H1 (cell line): Measurements from ENCODE around the gene ABI1. TPM values are rescaled to one million over a fixed set of nuclear protein-coding genes. Genes with fewer than 3 reads are reported as not detected.

Experiments used
- CEBPB ChIP-seq: IDR thresholded peaks from 2 replicates; pipeline ENCODE4 v1.6.1; 2012; ENCODE audit warnings: low read depth, low read length
- GTF2F1 ChIP-seq: IDR thresholded peaks from 2 replicates; pipeline ENCODE4 v1.6.1; 2012; ENCODE audit warnings: low read depth, low read length, improper control_type of control experiment, borderline replicate concordance
- SIRT6 ChIP-seq: IDR thresholded peaks from one replicate; pipeline ENCODE4 v1.7.1; 2012; ENCODE audit warnings: low read length, inconsistent platforms
- SP2 ChIP-seq: IDR thresholded peaks from 2 replicates; pipeline ENCODE4 v1.6.1; 2012; ENCODE audit warnings: mild to moderate bottlenecking, low read length, inconsistent platforms
- YY1 ChIP-seq: IDR thresholded peaks from 2 replicates; pipeline ENCODE4 v1.6.1; 2011; ENCODE audit warnings: low read depth, mild to moderate bottlenecking, low read length
- polyA plus RNA-seq, 7 experiments: library from polyadenylated mRNA; depleted of rRNA in 3 of 7; stranded (reverse) in 5 of 7; unstranded in 2 of 7; fragments of >200 nt in 5 of 7; fragments of 200-250 nt in 2 of 7; gene quantifications; 1 replicate in 5 of 7; 2 replicates in 1 of 7; 4 replicates in 1 of 7; pipeline versions ENCODE4 v1.2.1 to v1.2.3, GENCODE V29; 2011 to 2013; ENCODE audit warnings: missing spikeins in 2 of 7, mixed read lengths in 2 of 7
- total RNA-seq: library from RNA; stranded (reverse); fragmentation: NEBNext Ultra II Directional; extraction: Animal tissue kit (Norgen Biotek cat#: 25700); gene quantifications from 2 replicates; pipeline ENCODE4 v1.2.1, GENCODE V29; 2021
- TF ChIP-seq, protein P1 (sequence below): fragments of 300-600 bp; sonication (generic); IDR thresholded peaks from 2 replicates; pipeline ENCODE4 v1.7.1; 2012; ENCODE audit warnings: low read length, moderate library complexity, mild to moderate bottlenecking, inconsistent platforms; ENCODE audit not compliant: insufficient replicate concordance

The ABI1 gene
- total and polyA plus RNA-seq, 2 of the 8 experiments (the other 6 are each of a cell fraction or from before 2014, with no cell fraction given), result 35.4 to 37.0 TPM

DNA sequence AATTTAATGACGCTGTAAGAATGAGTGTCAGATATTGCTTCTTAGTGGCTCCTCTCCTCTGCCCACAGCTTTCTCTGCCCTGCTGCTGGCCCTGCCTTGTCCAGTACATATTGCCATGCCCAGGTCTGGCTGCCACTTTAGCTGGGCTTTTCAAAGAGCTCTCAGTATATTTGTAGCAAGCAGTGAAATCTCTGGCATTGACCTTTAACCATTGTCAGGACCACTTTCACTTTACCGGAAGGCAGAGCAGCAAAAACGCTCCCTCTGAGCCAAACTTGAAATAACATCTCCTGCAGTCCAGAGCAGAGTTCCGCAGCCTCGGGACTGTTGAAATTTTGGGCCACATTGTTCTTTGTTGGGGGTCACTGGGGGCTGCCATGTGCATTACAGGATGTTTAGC, 149.4 kb downstream of the ABI1 start (continued):
- TF ChIP-seq, protein P1, sequence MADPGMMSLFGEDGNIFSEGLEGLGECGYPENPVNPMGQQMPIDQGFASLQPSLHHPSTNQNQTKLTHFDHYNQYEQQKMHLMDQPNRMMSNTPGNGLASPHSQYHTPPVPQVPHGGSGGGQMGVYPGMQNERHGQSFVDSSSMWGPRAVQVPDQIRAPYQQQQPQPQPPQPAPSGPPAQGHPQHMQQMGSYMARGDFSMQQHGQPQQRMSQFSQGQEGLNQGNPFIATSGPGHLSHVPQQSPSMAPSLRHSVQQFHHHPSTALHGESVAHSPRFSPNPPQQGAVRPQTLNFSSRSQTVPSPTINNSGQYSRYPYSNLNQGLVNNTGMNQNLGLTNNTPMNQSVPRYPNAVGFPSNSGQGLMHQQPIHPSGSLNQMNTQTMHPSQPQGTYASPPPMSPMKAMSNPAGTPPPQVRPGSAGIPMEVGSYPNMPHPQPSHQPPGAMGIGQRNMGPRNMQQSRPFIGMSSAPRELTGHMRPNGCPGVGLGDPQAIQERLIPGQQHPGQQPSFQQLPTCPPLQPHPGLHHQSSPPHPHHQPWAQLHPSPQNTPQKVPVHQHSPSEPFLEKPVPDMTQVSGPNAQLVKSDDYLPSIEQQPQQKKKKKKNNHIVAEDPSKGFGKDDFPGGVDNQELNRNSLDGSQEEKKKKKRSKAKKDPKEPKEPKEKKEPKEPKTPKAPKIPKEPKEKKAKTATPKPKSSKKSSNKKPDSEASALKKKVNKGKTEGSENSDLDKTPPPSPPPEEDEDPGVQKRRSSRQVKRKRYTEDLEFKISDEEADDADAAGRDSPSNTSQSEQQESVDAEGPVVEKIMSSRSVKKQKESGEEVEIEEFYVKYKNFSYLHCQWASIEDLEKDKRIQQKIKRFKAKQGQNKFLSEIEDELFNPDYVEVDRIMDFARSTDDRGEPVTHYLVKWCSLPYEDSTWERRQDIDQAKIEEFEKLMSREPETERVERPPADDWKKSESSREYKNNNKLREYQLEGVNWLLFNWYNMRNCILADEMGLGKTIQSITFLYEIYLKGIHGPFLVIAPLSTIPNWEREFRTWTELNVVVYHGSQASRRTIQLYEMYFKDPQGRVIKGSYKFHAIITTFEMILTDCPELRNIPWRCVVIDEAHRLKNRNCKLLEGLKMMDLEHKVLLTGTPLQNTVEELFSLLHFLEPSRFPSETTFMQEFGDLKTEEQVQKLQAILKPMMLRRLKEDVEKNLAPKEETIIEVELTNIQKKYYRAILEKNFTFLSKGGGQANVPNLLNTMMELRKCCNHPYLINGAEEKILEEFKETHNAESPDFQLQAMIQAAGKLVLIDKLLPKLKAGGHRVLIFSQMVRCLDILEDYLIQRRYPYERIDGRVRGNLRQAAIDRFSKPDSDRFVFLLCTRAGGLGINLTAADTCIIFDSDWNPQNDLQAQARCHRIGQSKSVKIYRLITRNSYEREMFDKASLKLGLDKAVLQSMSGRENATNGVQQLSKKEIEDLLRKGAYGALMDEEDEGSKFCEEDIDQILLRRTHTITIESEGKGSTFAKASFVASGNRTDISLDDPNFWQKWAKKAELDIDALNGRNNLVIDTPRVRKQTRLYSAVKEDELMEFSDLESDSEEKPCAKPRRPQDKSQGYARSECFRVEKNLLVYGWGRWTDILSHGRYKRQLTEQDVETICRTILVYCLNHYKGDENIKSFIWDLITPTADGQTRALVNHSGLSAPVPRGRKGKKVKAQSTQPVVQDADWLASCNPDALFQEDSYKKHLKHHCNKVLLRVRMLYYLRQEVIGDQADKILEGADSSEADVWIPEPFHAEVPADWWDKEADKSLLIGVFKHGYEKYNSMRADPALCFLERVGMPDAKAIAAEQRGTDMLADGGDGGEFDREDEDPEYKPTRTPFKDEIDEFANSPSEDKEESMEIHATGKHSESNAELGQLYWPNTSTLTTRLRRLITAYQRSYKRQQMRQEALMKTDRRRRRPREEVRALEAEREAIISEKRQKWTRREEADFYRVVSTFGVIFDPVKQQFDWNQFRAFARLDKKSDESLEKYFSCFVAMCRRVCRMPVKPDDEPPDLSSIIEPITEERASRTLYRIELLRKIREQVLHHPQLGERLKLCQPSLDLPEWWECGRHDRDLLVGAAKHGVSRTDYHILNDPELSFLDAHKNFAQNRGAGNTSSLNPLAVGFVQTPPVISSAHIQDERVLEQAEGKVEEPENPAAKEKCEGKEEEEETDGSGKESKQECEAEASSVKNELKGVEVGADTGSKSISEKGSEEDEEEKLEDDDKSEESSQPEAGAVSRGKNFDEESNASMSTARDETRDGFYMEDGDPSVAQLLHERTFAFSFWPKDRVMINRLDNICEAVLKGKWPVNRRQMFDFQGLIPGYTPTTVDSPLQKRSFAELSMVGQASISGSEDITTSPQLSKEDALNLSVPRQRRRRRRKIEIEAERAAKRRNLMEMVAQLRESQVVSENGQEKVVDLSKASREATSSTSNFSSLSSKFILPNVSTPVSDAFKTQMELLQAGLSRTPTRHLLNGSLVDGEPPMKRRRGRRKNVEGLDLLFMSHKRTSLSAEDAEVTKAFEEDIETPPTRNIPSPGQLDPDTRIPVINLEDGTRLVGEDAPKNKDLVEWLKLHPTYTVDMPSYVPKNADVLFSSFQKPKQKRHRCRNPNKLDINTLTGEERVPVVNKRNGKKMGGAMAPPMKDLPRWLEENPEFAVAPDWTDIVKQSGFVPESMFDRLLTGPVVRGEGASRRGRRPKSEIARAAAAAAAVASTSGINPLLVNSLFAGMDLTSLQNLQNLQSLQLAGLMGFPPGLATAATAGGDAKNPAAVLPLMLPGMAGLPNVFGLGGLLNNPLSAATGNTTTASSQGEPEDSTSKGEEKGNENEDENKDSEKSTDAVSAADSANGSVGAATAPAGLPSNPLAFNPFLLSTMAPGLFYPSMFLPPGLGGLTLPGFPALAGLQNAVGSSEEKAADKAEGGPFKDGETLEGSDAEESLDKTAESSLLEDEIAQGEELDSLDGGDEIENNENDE, result no peak
- TF ChIP-seq GTF2F1 (no peak), SIRT6 (no peak), YY1 (no peak), SP2 (no peak), CEBPB (no peak)
- TF ChIP-seq, all 59 proteins: peak for 0
